OCI-LY3 (cell line): Measurements from ENCODE around the gene ARHGEF16.

Experiments used
- H2AFZ ChIP-seq: fragments of 200-600, 300-600 bp; shearing (Covaris generic); 2 replicates; pipeline ENCODE4 v1.6.0; 2014; ENCODE audit warnings: antibody characterized with exemption, low read depth, low read length
- H3K27ac ChIP-seq: fragments of 200-600, 300-600 bp; sonication (generic); 2 replicates; pipeline ENCODE4 v1.5.1; 2014; ENCODE audit warnings: mild to moderate bottlenecking, low read length, moderate library complexity, mixed read lengths
- H3K27me3 ChIP-seq: fragments of 200-600, 300-600 bp; sonication (generic); 2 replicates; pipeline ENCODE4 v1.6.1; 2014; ENCODE audit warnings: low read depth, low read length, mixed read lengths
- H3K36me3 ChIP-seq: fragments of 200-600, 300-600 bp; sonication (generic); replicated peaks from 2 replicates; pipeline ENCODE3; 2014; ENCODE audit warnings: low read depth, low read length, mixed read lengths
- H3K4me1 ChIP-seq: fragments of 300-600, 200-600 bp; sonication (generic); 2 replicates; pipeline ENCODE4 v1.6.1; 2014; ENCODE audit warnings: low read length, mixed read lengths
- H3K4me2 ChIP-seq: fragments of 200-600, 300-600 bp; sonication (generic); 2 replicates; pipeline ENCODE4 v1.6.1; 2014; ENCODE audit warnings: low read length, mixed read lengths
- H3K4me3 ChIP-seq: fragments of 300-600, 200-600 bp; sonication (generic); 2 replicates; pipeline ENCODE4 v1.5.1; 2014; ENCODE audit warnings: antibody characterized with exemption, mild to moderate bottlenecking, low read length, moderate library complexity
- H3K79me2 ChIP-seq: fragments of 300-600, 200-600 bp; shearing (Covaris generic); 2 replicates; pipeline ENCODE4 v1.6.1; 2014; ENCODE audit warnings: mild to moderate bottlenecking, low read length, mixed read lengths
- H3K9ac ChIP-seq: fragments of 300-600, 200-600 bp; shearing (Covaris generic); 2 replicates; pipeline ENCODE4 v1.6.0; 2014; ENCODE audit warnings: mild to moderate bottlenecking, low read length, moderate library complexity
- H3K9me3 ChIP-seq: fragments of 200-600, 300-600 bp; shearing (Covaris generic); 2 replicates; pipeline ENCODE4 v1.6.1; 2014; ENCODE audit warnings: low read length, mixed read lengths; ENCODE audit not compliant: insufficient read depth
- H4K20me1 ChIP-seq: fragments of 200-600, 300-600 bp; sonication (generic); 2 replicates; pipeline ENCODE4 v1.6.1; 2016; ENCODE audit warnings: low read length, mixed read lengths; ENCODE audit not compliant: insufficient read depth
- EZH2phosphoT487 ChIP-seq: fragments of 200-600 bp; shearing (Covaris generic); IDR thresholded peaks from 2 replicates; pipeline ENCODE4 v1.6.1; 2018; ENCODE audit warnings: antibody characterized with exemption, mixed run types, low read depth
- TF ChIP-seq, protein P1 (sequence below): fragments of 200-600, 300-600 bp; sonication (generic); IDR thresholded peaks from 2 replicates; pipeline ENCODE4 v1.5.1; 2014; ENCODE audit warnings: antibody characterized with exemption, low read length, low read depth

Gene ARHGEF16

DNA sequence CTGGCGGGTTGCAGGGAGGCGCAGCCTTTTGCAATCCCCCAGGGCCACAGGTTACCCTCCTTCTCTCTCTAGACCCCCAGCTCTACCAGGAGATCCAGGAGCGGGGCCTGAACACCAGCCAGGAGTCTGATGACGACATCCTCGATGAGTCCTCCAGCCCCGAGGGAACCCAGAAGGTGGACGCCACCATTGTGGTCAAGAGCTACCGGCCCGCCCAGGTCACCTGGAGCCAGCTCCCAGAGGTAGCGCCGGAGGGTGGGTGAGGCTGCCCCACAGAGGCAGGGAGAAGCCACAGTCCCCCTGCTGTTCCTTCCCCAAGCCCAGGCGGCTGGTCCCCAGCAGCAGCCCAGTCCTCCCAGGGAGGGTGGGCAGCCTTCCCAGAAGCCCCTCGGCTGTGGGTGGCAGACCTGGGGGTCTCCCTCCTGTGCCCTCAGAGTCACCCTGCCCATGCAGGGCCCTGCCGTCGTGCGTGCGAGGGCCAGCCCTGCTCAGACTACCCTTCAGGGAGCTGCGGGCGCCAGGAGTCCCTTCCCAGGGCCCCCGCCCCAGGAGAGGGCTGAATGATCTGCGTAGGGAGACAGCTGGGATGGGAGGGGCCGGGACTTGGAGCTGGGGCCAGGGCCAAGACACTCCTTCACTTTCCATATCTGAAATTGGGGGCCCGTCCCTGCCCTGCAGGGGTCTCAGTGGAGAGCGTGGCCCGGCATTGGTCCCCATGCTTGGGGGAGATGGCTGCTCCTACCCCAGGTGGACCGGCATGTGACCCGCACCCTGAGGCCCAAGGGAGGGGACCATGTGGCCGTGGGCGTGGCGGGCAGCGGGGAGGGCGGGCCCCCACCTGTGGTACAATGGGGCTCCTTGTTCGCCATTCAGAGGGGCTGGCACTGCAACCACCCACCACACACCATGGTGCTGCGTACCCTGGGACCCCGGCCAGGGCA, 12.9 kb downstream of the ARHGEF16 start:
- Histone ChIP-seq H3K9me3 (no peaks in the 10 kb centered on the region), H3K79me2 (no peaks in the 10 kb centered on the region), H3K9ac (no peak overlapping the region), H3K27ac (no peak overlapping the region), H3K4me3 (no peak overlapping the region), H3K4me1 (no peaks in the 10 kb centered on the region), H3K4me2 (no peak overlapping the region), H4K20me1 (no peaks in the 10 kb centered on the region), H3K27me3 (no peaks in the 10 kb centered on the region), H3K36me3 (no peaks in the 10 kb centered on the region), H2AFZ (no peak overlapping the region)
- no peak for TF ChIP-seq EZH2phosphoT487
- TF ChIP-seq, protein P1, sequence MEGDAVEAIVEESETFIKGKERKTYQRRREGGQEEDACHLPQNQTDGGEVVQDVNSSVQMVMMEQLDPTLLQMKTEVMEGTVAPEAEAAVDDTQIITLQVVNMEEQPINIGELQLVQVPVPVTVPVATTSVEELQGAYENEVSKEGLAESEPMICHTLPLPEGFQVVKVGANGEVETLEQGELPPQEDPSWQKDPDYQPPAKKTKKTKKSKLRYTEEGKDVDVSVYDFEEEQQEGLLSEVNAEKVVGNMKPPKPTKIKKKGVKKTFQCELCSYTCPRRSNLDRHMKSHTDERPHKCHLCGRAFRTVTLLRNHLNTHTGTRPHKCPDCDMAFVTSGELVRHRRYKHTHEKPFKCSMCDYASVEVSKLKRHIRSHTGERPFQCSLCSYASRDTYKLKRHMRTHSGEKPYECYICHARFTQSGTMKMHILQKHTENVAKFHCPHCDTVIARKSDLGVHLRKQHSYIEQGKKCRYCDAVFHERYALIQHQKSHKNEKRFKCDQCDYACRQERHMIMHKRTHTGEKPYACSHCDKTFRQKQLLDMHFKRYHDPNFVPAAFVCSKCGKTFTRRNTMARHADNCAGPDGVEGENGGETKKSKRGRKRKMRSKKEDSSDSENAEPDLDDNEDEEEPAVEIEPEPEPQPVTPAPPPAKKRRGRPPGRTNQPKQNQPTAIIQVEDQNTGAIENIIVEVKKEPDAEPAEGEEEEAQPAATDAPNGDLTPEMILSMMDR, result no peak

DNA sequence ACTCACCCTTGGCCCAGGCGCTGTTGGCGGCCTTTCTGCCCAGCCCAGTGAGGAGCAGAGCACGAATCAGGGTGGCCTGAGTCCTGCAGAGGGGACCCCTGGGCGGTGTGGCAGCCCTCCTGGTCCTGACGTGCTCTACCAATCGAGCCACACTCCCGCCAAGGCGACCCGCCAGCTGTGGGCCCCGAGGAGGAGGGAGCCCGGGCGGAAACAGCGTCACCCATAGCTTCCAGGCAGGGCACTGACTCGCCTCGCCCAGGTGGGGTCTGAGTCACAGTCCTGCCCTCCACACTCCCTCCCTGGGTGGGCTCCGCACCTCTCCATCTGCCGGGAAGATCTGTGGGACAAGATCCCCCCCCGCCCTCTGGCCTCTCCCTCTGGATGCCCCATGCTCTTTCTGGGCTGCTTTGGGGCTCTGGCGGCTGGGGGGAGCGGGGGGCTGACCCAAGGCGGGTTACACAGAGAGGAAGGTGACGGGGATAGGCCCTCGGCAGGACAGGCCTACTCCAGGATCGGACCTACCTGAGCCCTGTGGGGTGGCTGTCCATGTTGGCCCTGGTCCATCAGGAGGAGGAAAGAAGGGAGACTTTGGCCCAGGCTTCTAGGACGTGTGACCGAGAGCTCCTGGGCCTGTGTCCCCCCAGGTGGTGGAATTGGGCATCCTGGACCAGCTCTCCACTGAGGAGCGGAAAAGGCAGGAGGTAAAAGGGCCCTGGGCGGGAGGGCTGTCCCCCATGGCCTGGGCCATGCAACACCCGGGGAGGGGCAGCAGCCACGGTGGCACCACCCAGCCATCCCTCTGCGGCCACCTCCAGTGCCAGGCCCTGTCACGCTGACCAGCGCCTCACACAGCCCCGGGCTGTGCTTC, 14.0 kb downstream of the ARHGEF16 start:
- H3K27me3 ChIP-seq, result no peaks in the 10 kb centered on the region
- H3K79me2 ChIP-seq, result no peaks in the 10 kb centered on the region
- H3K36me3 ChIP-seq, result no peaks in the 10 kb centered on the region
- H3K9ac ChIP-seq, result no peak overlapping the region
- no peaks in the 10 kb centered on the region for H3K4me1 ChIP-seq
- H3K4me3 ChIP-seq, result no peak overlapping the region
- H4K20me1 ChIP-seq, result no peaks in the 10 kb centered on the region
- no peak overlapping the region for H3K4me2 ChIP-seq
- H3K27ac ChIP-seq, result no peak overlapping the region
- TF ChIP-seq EZH2phosphoT487, result no peak
- TF ChIP-seq, protein P1, result no peak
- no peaks in the 10 kb centered on the region for H3K9me3 ChIP-seq
- H2AFZ ChIP-seq, result no peak overlapping the region

DNA sequence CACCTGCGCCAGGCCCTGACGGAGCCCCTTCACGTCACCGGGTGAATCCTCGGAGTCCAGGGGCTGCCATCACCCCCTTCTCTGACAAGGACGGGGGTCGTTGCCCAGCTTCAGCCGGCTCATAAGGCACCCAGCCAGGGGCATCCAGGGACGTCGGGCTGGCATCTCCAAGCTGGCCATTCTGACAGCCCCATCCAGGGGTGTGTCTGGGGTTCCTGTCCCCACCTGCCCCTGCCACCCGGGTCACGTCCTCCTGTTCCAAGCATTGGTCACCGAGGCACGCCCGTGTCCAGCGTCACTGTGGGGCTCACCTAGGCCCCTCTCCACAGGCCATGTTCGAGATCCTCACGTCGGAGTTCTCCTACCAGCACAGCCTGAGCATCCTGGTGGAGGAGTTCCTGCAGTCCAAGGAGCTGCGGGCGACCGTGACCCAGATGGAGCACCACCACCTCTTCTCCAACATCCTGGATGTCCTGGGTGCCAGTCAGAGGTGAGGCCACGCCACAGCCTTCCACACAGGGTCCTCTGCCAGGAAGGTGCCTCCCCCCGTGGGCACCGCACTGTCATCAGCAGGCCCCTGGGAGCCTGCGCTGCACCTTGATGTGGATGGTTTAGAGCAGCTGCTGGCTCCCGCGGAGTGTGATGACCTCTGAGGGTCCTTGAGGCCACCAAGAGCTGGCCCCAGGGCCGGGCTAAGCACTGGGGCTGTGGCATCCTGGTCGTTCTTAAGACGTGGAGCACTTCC, 14.8 kb downstream of the ARHGEF16 start:
- no peaks in the 10 kb centered on the region for H3K27me3 ChIP-seq
- H3K79me2 ChIP-seq, result no peaks in the 10 kb centered on the region
- no peak overlapping the region for H3K27ac ChIP-seq
- no peak overlapping the region for H3K4me3 ChIP-seq
- no peak overlapping the region for H2AFZ ChIP-seq
- no peak overlapping the region for H3K4me2 ChIP-seq
- no peaks in the 10 kb centered on the region for H3K4me1 ChIP-seq
- TF ChIP-seq, protein P1, result no peak
- no peak for TF ChIP-seq EZH2phosphoT487
- no peak overlapping the region for H3K9ac ChIP-seq
- no peaks in the 10 kb centered on the region for H3K36me3 ChIP-seq
- H4K20me1 ChIP-seq, result no peaks in the 10 kb centered on the region
- no peaks in the 10 kb centered on the region for H3K9me3 ChIP-seq
